Measurements from ENCODE around the gene MRPS7.

DNA sequence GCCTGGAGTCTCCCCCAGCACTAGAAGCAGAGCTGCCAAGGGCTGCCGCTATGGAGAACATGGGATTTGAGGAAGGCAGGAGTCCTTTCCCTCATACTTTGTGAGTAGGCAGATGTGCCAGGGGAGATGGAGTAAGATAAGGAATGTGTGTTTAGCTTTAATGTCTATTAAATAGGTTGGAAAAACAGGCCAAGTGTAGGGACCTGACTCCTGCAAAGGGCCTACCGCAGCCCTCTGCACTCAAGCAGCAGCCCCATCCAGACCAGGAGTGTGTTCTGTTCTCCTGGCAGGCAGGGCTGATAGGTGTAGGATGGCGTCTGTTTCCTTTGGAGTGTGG lies 11.1 kb downstream of the MRPS7 start:
- TF ChIP-seq, protein P1, sequence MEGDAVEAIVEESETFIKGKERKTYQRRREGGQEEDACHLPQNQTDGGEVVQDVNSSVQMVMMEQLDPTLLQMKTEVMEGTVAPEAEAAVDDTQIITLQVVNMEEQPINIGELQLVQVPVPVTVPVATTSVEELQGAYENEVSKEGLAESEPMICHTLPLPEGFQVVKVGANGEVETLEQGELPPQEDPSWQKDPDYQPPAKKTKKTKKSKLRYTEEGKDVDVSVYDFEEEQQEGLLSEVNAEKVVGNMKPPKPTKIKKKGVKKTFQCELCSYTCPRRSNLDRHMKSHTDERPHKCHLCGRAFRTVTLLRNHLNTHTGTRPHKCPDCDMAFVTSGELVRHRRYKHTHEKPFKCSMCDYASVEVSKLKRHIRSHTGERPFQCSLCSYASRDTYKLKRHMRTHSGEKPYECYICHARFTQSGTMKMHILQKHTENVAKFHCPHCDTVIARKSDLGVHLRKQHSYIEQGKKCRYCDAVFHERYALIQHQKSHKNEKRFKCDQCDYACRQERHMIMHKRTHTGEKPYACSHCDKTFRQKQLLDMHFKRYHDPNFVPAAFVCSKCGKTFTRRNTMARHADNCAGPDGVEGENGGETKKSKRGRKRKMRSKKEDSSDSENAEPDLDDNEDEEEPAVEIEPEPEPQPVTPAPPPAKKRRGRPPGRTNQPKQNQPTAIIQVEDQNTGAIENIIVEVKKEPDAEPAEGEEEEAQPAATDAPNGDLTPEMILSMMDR (IDR thresholded peaks at IDR 0.05): no peak
- no peak for TF ChIP-seq EZH2 (IDR thresholded peaks at IDR 0.05; ENCODE audit: borderline replicate concordance, insufficient read depth, low read depth, low read length, poor library complexity, severe bottlenecking)
